ENCODE data around the gene GRIPAP1.
A peak's percentile ranks its signal among the peaks of the same experiment; 100 is the strongest.

The GRIPAP1 gene

GRCh38 chrX:48972220-48973164 lies 29.6 kb downstream of the GRIPAP1 start:
- peaks cover 14% of the 10 kb centered on the region for H3K36me3 Mint-ChIP-seq (ENCODE audit: low read depth)
- H3K4me1 Mint-ChIP-seq = peaks cover 6% of the 10 kb centered on the region
- peak; percentile 30 to 45 (median 33) for TF ChIP-seq CTCF (IDR thresholded peaks at IDR 0.05; ENCODE audit: unreplicated experiment in 3 of 3)
- H3K27me3 Mint-ChIP-seq (ENCODE audit: low read depth) = no peaks in the 10 kb centered on the region
- peak overlapping the region; percentile 68 to 83 (median 78) for H3K4me3 Mint-ChIP-seq
- H3K27ac Mint-ChIP-seq = peak overlapping the region in 1 of 3 experiments; percentile 35
- H3K9me3 Mint-ChIP-seq = peaks cover 17% of the 10 kb centered on the region

- peaks cover 6% of the 10 kb centered on the region for H3K4me1 Mint-ChIP-seq
- H3K9me3 Mint-ChIP-seq = peaks cover 19% of the 10 kb centered on the region
- TF ChIP-seq CTCF (IDR thresholded peaks at IDR 0.05; ENCODE audit: unreplicated experiment in 3 of 3) = no peak
- H3K36me3 Mint-ChIP-seq (ENCODE audit: low read depth) = peaks cover 14% of the 10 kb centered on the region
- no peaks in the 10 kb centered on the region for H3K27me3 Mint-ChIP-seq (ENCODE audit: low read depth)
- peak within 1 kb of the TSS in 2 of 3 experiments; percentile 26 to 35 for H3K27ac Mint-ChIP-seq
- H3K4me3 Mint-ChIP-seq = peak within 1 kb of the TSS; percentile 68 to 83 (median 78)
Observed at GRCh38 chrX:48971249-48972219, 30.5 kb downstream of the GRIPAP1 start, which contains the start of gene KCND1. Gene KCND1 (minus strand): TSS chrX:48971844. CDS start chrX:48970271, 1,573 bp downstream.

GRCh38 chrX:48969471-48969870 lies 32.6 kb downstream of the GRIPAP1 start:
- TF ChIP-seq CTCF (IDR thresholded peaks at IDR 0.05; ENCODE audit: unreplicated experiment in 3 of 3) = no peak
- Mint-ChIP-seq H3K9me3 (peaks cover 12% of the 10 kb centered on the region), H3K36me3 (ENCODE audit: low read depth) (peaks cover under 1% of the 10 kb centered on the region)

GRCh38 chrX:48968377-48968776 lies 33.7 kb downstream of the GRIPAP1 start:
- no peak for TF ChIP-seq CTCF (IDR thresholded peaks at IDR 0.05; ENCODE audit: unreplicated experiment in 3 of 3)
- H3K4me3 Mint-ChIP-seq = no peak overlapping the region
- H3K9me3 Mint-ChIP-seq = peaks cover 16% of the 10 kb centered on the region
- H3K4me1 Mint-ChIP-seq = peaks cover 5% of the 10 kb centered on the region
- no peak overlapping the region for H3K27ac Mint-ChIP-seq
- no peaks in the 10 kb centered on the region for H3K36me3 Mint-ChIP-seq (ENCODE audit: low read depth)
- H3K27me3 Mint-ChIP-seq (ENCODE audit: low read depth) = no peaks in the 10 kb centered on the region

More at GRCh38 chrX:48969471-48969870, 32.6 kb downstream of the GRIPAP1 start:
- H3K27ac Mint-ChIP-seq = peak overlapping the region in 1 of 3 experiments; percentile 33
- H3K27me3 Mint-ChIP-seq (ENCODE audit: low read depth) = no peaks in the 10 kb centered on the region
- no peak overlapping the region for H3K4me3 Mint-ChIP-seq
- H3K4me1 Mint-ChIP-seq = peaks cover 6% of the 10 kb centered on the region

GRCh38 chrX:48966796-48967579 lies 35.1 kb downstream of the GRIPAP1 start:
- H3K9me3 Mint-ChIP-seq = peaks cover 11% of the 10 kb centered on the region

More at GRCh38 chrX:48966796-48967579, 35.1 kb downstream of the GRIPAP1 start:
- Mint-ChIP-seq H3K4me1 (peaks cover under 1% of the 10 kb centered on the region), H3K4me3 (no peak overlapping the region), H3K36me3 (ENCODE audit: low read depth) (no peaks in the 10 kb centered on the region), H3K27me3 (ENCODE audit: low read depth) (no peaks in the 10 kb centered on the region), H3K27ac (no peak overlapping the region)
- TF ChIP-seq CTCF (IDR thresholded peaks at IDR 0.05; ENCODE audit: unreplicated experiment in 3 of 3) = no peak

Measured in nephron (organoid).